Fibroblast of lung (primary cell): ENCODE data around the gene PRRT1.

ENCODE experiments used
- EZH2 ChIP-seq: IDR thresholded peaks from 2 replicates; pipeline ENCODE4 v1.5.1; 2012; ENCODE audit warnings: low read length, control low read depth, mild to moderate bottlenecking; ENCODE audit errors: missing control alignments
- TF ChIP-seq, protein P1 (sequence below), 2 donors: IDR thresholded peaks in 1 of 2; conservative IDR thresholded peaks in 1 of 2; 1 replicate in 1 of 2; 2 replicates in 1 of 2; pipeline ENCODE4 v1.5.1; 2011 to 2012; ENCODE audit warnings: low read length in 2 of 2, control low read depth in 1 of 2, inconsistent platforms in 1 of 2, low read depth in 1 of 2, mild to moderate bottlenecking in 1 of 2

DNA sequence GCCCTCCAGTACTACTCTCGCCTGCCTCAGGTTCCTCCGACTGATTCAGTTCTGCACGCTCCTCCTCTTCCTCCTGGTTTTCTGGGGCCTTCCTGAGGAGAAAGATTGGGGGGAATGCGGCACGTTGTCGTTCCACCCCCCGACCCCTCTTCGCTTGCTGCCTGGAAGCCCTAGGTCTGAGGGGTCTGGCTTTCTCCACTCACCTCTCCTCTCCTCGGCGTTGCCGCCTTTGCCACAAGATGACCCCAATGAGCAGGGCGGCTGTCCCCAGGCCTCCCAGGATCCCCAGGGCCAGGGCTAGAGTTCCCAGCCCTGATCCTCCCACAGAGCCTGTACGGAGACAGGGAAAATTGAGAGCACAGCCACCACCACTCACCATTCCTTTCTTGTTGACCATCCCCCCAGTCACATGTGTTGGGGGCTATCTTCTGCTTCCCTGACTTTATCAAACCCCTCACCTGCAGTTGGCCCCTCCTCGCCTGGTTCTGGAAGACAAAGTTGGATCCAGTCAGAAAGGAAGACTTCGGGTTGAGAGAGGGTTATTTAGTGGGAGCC is 29.5 kb upstream of the PRRT1 start:
- TF ChIP-seq, protein P1, sequence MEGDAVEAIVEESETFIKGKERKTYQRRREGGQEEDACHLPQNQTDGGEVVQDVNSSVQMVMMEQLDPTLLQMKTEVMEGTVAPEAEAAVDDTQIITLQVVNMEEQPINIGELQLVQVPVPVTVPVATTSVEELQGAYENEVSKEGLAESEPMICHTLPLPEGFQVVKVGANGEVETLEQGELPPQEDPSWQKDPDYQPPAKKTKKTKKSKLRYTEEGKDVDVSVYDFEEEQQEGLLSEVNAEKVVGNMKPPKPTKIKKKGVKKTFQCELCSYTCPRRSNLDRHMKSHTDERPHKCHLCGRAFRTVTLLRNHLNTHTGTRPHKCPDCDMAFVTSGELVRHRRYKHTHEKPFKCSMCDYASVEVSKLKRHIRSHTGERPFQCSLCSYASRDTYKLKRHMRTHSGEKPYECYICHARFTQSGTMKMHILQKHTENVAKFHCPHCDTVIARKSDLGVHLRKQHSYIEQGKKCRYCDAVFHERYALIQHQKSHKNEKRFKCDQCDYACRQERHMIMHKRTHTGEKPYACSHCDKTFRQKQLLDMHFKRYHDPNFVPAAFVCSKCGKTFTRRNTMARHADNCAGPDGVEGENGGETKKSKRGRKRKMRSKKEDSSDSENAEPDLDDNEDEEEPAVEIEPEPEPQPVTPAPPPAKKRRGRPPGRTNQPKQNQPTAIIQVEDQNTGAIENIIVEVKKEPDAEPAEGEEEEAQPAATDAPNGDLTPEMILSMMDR (conservative IDR thresholded peaks at IDR 0.05 in 1 of 2, IDR thresholded peaks at IDR 0.05 in 1 of 2; ENCODE audit: low read depth in 1 of 2, low read length in 2 of 2), result no peak
- no peak for TF ChIP-seq EZH2
